ENCODE results near the gene LGSN.
A peak's percentile ranks its signal among the peaks of the same experiment; 100 is the strongest.

Gene LGSN

GRCh38 chr6:63307581-63308246 lies 12.1 kb downstream of the LGSN start:
- H3K27me3 ChIP-seq (ENCODE audit: insufficient read depth, low read length, poor library complexity, severe bottlenecking), result no peaks in the 10 kb centered on the region
- H3K9me3 ChIP-seq (ENCODE audit: insufficient read depth, low read depth, low read length), result no peaks in the 10 kb centered on the region
- H3K4me2 ChIP-seq (ENCODE audit: low read depth, low read length, poor library complexity, severe bottlenecking), result no peak overlapping the region
- no peaks in the 10 kb centered on the region for H3K36me3 ChIP-seq (ENCODE audit: insufficient read depth, low read length)
- H3K4me3 ChIP-seq (ENCODE audit: low read length, poor library complexity, severe bottlenecking), result peak overlapping the region; percentile 31
- no peak overlapping the region for H3K9ac ChIP-seq (ENCODE audit: low read depth, low read length, poor library complexity, severe bottlenecking)
- no peaks in the 10 kb centered on the region for H3K4me1 ChIP-seq (ENCODE audit: insufficient read depth, low read length, poor library complexity, severe bottlenecking)
- H3K9me2 ChIP-seq (replicated peaks; ENCODE audit: low read depth, low read length), result no peaks in the 10 kb centered on the region
- no peaks in the 10 kb centered on the region for H3F3A ChIP-seq (ENCODE audit: low read depth)
- H3K79me2 ChIP-seq (ENCODE audit: insufficient read depth, low read length), result no peaks in the 10 kb centered on the region
- TF ChIP-seq CTCF (conservative IDR thresholded peaks at IDR 0.05; ENCODE audit: low read length) (peak; percentile 56), EZH2phosphoT487 (IDR thresholded peaks at IDR 0.05; ENCODE audit: borderline replicate concordance) (no peak)
- H2AFZ ChIP-seq (ENCODE audit: low read length), result no peak overlapping the region
- no peaks in the 10 kb centered on the region for H4K20me1 ChIP-seq (ENCODE audit: insufficient read depth, low read length, poor library complexity, severe bottlenecking)

GRCh38 chr6:63306420-63306819 lies 13.4 kb downstream of the LGSN start:
- H3K9ac ChIP-seq (ENCODE audit: low read depth, low read length, poor library complexity, severe bottlenecking), result no peak overlapping the region

GRCh38 chr6:63305277-63305676 lies 14.5 kb downstream of the LGSN start:
- Histone ChIP-seq H3K36me3 (ENCODE audit: insufficient read depth, low read length) (no peaks in the 10 kb centered on the region), H3K4me2 (ENCODE audit: low read depth, low read length, poor library complexity, severe bottlenecking) (no peak overlapping the region), H3K9me3 (ENCODE audit: insufficient read depth, low read depth, low read length) (no peaks in the 10 kb centered on the region), H3F3A (ENCODE audit: low read depth) (no peaks in the 10 kb centered on the region), H4K20me1 (ENCODE audit: insufficient read depth, low read length, poor library complexity, severe bottlenecking) (no peaks in the 10 kb centered on the region), H3K27me3 (ENCODE audit: insufficient read depth, low read length, poor library complexity, severe bottlenecking) (no peaks in the 10 kb centered on the region), H3K4me1 (ENCODE audit: insufficient read depth, low read length, poor library complexity, severe bottlenecking) (no peaks in the 10 kb centered on the region), H3K79me2 (ENCODE audit: insufficient read depth, low read length) (no peaks in the 10 kb centered on the region), H3K9me2 (replicated peaks; ENCODE audit: low read depth, low read length) (no peaks in the 10 kb centered on the region), H3K9ac (ENCODE audit: low read depth, low read length, poor library complexity, severe bottlenecking) (no peak overlapping the region), H2AFZ (ENCODE audit: low read length) (no peak overlapping the region), H3K4me3 (ENCODE audit: low read length, poor library complexity, severe bottlenecking) (no peak overlapping the region)
- TF ChIP-seq EZH2phosphoT487 (IDR thresholded peaks at IDR 0.05; ENCODE audit: borderline replicate concordance) (no peak), CTCF (conservative IDR thresholded peaks at IDR 0.05; ENCODE audit: low read length) (no peak)

More at GRCh38 chr6:63306420-63306819, 13.4 kb downstream of the LGSN start:
- no peak overlapping the region for H2AFZ ChIP-seq (ENCODE audit: low read length)
- no peak overlapping the region for H3K4me2 ChIP-seq (ENCODE audit: low read depth, low read length, poor library complexity, severe bottlenecking)
- H3K9me3 ChIP-seq (ENCODE audit: insufficient read depth, low read depth, low read length), result no peaks in the 10 kb centered on the region
- H3F3A ChIP-seq (ENCODE audit: low read depth), result no peaks in the 10 kb centered on the region
- H3K4me1 ChIP-seq (ENCODE audit: insufficient read depth, low read length, poor library complexity, severe bottlenecking), result no peaks in the 10 kb centered on the region
- H4K20me1 ChIP-seq (ENCODE audit: insufficient read depth, low read length, poor library complexity, severe bottlenecking), result no peaks in the 10 kb centered on the region
- no peaks in the 10 kb centered on the region for H3K9me2 ChIP-seq (replicated peaks; ENCODE audit: low read depth, low read length)
- TF ChIP-seq CTCF (conservative IDR thresholded peaks at IDR 0.05; ENCODE audit: low read length), result no peak
- no peak for TF ChIP-seq EZH2phosphoT487 (IDR thresholded peaks at IDR 0.05; ENCODE audit: borderline replicate concordance)
- H3K27me3 ChIP-seq (ENCODE audit: insufficient read depth, low read length, poor library complexity, severe bottlenecking), result no peaks in the 10 kb centered on the region
- no peaks in the 10 kb centered on the region for H3K79me2 ChIP-seq (ENCODE audit: insufficient read depth, low read length)
- H3K36me3 ChIP-seq (ENCODE audit: insufficient read depth, low read length), result no peaks in the 10 kb centered on the region
- H3K4me3 ChIP-seq (ENCODE audit: low read length, poor library complexity, severe bottlenecking), result no peak overlapping the region
